HG03378 (cell line): ENCODE data around the gene MTFMT.

Source experiments
- ATAC-seq: cut with Tn5 transposase; IDR thresholded peaks from one replicate; pipeline ENCODE4 v1.9.1; 2021; ENCODE audit warnings: mild to moderate bottlenecking, moderate library complexity; ENCODE audit not compliant: unreplicated experiment

MTFMT gene

DNA sequence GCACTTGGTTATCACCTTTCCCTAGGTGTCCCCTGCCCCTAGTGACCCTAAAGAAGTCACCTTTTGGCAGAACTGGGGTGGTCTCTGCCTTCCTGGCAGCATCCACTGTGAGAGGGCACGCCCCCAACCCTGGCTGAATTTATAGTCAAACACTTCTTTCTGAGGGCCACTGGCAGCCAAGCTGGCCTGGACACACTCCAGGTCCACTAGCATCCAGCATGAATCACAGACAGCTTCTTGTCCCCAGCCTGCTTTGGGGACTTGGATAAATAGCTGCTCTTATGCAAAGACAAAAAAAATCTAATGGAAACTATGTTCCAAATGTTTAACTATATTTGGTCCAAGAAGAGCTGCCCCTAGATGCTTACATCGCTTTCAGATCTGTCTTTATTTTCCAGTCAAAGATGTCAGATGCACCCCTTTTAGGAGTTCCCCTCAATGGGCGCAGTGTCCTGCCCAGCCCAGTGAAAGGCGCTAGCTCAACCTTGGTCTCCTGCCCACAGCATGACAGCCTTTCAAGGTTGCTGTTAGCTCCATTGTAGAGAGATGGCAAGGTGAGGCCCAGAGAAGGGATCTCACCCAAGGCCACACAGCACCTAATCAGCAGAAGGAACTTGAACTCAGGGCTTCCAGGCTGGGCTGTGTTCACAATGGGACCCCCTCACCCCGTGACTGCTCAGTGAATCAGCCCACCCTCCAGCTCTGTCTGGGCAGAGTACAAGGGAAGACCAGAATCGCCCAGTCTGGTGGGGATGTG, 31.4 kb upstream of the MTFMT start:
- ATAC-seq: no peak

DNA sequence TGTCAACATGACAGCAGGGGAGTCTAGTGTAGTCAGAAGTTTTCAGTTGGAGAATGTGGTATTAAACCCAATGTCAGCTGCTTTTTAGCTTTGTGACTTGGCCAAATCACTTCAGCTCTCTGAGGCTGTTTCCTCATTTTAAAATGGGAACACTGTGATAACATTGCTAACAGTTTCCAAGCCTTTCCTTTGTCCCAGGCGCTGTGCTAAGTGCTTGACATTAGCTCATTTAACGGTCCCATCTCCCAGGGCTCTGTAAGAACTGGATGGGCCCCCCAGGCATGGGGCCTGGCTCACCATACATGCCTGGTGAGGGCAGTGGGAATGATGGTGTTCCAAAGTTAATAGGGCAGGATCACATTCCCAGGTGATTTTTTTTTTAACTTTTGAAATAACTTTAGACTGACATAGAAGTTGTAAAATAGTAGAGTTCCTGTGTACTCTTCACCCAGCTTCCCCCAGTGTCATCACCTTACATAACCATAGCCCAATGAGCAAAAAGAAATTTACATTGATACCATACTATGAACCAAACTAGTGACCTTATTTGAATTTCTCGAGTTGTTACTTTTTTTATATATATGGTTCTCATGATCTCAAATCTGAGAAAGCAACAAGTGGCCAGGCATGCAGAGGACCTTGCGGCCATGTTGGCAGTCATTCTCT, 30.6 kb upstream of the MTFMT start:
- ATAC-seq: no peak

DNA sequence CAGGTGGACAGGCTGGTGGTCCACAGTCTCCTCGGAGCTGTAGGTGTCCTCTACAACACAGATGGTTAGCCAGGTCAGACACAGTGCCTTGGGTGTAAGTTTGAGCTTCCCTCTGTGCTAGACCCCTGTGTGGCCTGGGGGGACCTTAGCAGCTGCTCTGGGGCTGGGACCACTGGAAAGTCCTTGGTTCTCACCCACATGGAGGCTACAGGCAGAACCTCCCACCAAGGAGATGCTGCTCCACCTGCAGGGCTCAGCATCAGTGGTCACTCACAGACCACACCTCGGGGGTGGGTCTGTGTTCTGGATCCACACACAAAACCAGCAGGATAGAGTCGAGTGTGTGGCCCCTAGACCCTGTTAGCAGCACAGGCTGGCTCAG, 29.9 kb upstream of the MTFMT start:
- no peak for ATAC-seq

- ATAC-seq: no peak
Measured at GRCh38 chr15:65058394-65059368, 29.2 kb upstream of the MTFMT start.

DNA sequence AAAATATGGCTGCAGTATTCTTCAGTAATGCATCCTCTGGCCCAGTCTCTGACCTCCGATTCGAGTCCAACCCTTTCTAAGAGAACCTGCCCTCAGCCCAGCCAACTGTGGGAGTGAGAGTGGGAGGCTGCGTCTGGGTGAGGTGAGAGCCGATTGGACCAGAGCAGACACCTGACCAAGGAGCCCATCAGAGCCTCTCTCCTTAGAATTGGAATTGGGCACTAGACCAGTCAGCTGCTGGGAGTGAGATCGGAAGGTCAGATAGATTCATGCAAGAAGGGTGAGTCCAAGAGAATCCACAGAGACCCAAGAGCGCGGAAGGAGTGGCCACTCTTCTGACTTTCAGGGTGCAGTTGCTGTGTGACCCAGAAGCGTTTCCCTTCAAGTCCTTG, 28.1 kb upstream of the MTFMT start:
- ATAC-seq: no peak

- no peak for ATAC-seq
Measured at GRCh38 chr15:65056868-65057548, 27.6 kb upstream of the MTFMT start.

GRCh38 chr15:65056106-65056505, 26.7 kb upstream of the MTFMT start:
- no peak for ATAC-seq

- no peak for ATAC-seq
Measured at GRCh38 chr15:65055201-65055870, 25.9 kb upstream of the MTFMT start.

- no peak for ATAC-seq
Measured at GRCh38 chr15:65054333-65055200, 25.1 kb upstream of the MTFMT start.

DNA sequence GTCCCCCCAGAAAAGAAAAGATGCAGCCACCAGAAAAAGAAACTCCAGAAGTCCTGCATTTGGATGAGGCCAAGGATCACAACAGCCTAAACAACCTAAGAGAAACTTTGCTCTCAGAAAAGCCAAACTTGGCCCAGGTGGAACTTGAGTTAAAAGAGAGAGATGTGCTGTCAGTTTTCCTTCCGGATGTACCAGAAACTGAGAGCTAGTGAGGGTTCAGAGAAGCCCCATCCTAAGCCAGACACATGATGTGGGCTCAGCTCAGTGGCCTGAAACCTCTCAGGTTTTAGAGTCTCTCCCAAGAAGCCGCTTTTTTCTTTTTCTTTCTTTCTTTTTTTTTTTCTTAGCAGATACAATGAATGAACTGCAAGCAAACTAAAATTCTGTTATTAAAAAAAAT, 23.5 kb upstream of the MTFMT start:
- no peak for ATAC-seq

GRCh38 chr15:65051266-65051665, 21.8 kb upstream of the MTFMT start:
- ATAC-seq: no peak

DNA sequence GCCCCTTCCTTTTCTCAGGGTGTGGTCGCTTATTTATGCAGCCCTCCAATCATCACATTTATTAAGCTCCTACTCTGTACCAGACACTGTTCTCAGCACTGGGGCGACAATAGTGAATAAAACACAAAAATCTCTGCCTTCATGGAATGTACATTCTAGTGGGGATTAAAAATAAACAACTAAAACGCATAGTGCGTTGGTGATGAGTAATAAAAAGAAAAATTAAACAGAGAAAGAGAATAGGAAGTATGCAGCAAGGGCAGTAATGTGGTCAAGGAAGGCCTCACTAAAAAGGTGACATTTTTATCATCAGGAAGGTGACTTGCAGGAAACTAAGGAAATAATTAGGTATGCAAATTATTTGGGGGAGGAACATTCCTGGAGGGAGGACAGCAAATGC, 20.8 kb upstream of the MTFMT start:
- ATAC-seq: no peak

DNA sequence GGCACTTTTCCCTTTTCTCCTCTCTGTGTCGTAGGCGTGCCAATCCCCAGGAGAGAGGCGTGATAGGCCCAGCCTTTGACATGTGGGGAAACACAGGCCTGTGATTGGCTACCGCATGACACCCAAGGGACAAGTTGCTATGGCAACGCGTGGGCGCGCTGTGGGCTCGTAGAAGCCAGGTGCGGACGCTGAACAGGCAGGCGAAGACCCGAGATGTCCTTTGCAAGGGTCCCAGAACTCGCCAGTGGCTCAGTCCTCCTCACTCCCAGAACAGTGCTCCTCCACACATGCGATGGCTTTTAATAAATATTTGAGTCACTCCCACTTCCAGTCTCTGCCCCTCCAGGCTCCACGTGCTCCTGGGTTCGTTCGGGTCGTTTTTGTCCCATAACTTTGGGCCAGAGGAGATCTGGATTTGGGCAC, 20.0 kb upstream of the MTFMT start:
- ATAC-seq: peak; percentile 76

- ATAC-seq: no peak
Measured at GRCh38 chr15:65048241-65048640, 18.8 kb upstream of the MTFMT start.

GRCh38 chr15:65044724-65045481, 15.5 kb upstream of the MTFMT start, which contains the start of gene SLC51B:
Gene SLC51B (plus strand): TSS chr15:65045387. CDS start chr15:65050005, 4,618 bp downstream.
- ATAC-seq: no peak

- ATAC-seq: peak; percentile 68
Measured at GRCh38 chr15:65044218-65044617, 14.8 kb upstream of the MTFMT start.

- ATAC-seq: no peak
Measured at GRCh38 chr15:65042776-65043327, 13.4 kb upstream of the MTFMT start.

DNA sequence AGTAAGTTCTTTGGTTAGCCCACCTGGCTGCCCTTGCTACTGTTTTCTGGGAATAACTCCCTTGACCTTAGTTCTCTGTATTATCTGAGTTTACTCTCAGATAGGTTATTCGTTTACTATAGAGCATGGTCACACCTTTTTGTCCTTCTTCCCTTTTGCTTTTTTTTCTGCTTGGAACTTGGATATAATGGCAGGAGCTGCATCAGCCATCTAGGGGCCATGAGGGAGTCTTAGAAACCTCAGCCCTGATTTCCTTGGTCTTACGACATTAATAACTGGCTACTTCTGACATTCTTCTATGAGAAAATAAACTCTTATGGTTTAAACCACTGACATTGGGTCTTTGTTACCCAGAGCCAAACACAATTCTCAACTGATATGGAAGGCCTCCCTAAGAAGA, 12.3 kb upstream of the MTFMT start:
- no peak for ATAC-seq
